Endothelial cell of umbilical vein (primary cell): ENCODE measurements around the gene UGT2A2. TPM values are rescaled to one million over a fixed set of nuclear protein-coding genes. Genes with fewer than 3 reads are reported as not detected.

ENCODE experiments used
- BruUV-seq: library from RNA; stranded (reverse); fragments of 400-500 nt; replicated peaks from 2 replicates; lab custom pipeline; 2021; lab: Mats Ljungman, UMichigan
- CTCF ChIA-PET: fragments of 300-600, 350-600 bp; sonication (Branson Sonifier 250); formaldehyde crosslinking; loops from one replicate; lab custom pipeline; 2021; ENCODE audit warnings: antibody characterized with exemption, inconsistent platforms; lab: Charles Lee
- POLR2A ChIA-PET: fragments of 300-600, 350-600 bp; sonication (Branson Sonifier 250); formaldehyde crosslinking; loops from one replicate; lab custom pipeline; 2021; ENCODE audit warnings: antibody characterized with exemption, inconsistent platforms; lab: Charles Lee
- DNase-seq: peaks from one replicate; pipeline ENCODE4 v3.0.0-alpha.2; 2011; ENCODE audit warnings: low read depth, low spot score
- FAIRE-seq: peaks from 2 replicates; lab custom pipeline; 2011; peaks lifted over from hg19 to GRCh38; lab: Jason Lieb, UNC
- H2AFZ ChIP-seq: 2 replicates; pipeline ENCODE4 v1.6.0; 2012; ENCODE audit warnings: low read depth, low read length, control low read depth, inconsistent platforms
- H3K27ac ChIP-seq: 2 replicates; pipeline ENCODE4 v1.5.1; 2011; ENCODE audit warnings: low read depth, mild to moderate bottlenecking, control low read depth, low read length, moderate library complexity; ENCODE audit not compliant: insufficient read depth
- H3K27me3 ChIP-seq, 2 experiments: 2 replicates each; pipeline versions ENCODE4 v1.6.0 to v1.6.1; 2011; ENCODE audit warnings: low read length in 2 of 2, mixed read lengths in 1 of 2; ENCODE audit not compliant: control insufficient read depth in 2 of 2, insufficient read depth in 2 of 2
- H3K36me3 ChIP-seq, 2 experiments: 2 replicates in 1 of 2; 3 replicates in 1 of 2; pipeline ENCODE4 v1.5.1; 2011; ENCODE audit warnings: low read length in 2 of 2, mild to moderate bottlenecking in 1 of 2, moderate library complexity in 1 of 2; ENCODE audit not compliant: control insufficient read depth in 2 of 2, insufficient read depth in 2 of 2; ENCODE audit errors: extremely low read depth in 1 of 2
- H3K4me1 ChIP-seq: 3 replicates; pipeline ENCODE4 v1.5.1; 2011; ENCODE audit warnings: mild to moderate bottlenecking, low read length; ENCODE audit not compliant: control insufficient read depth, insufficient read depth; ENCODE audit errors: extremely low read depth
- H3K4me2 ChIP-seq: 2 replicates; pipeline ENCODE4 v1.6.1; 2011; ENCODE audit warnings: low read length, control low read depth, mixed read lengths; ENCODE audit not compliant: insufficient read depth
- H3K4me3 ChIP-seq, 3 experiments: fragments of 200-600 bp in 1 of 3; sonication (generic), shearing (Covaris generic) in 1 of 3; replicated peaks in 1 of 3; 2 replicates each; pipeline ENCODE4 v1.5.1; 2011 to 2016; ENCODE audit warnings: control low read depth in 3 of 3, low read length in 3 of 3, mild to moderate bottlenecking in 2 of 3, inconsistent platforms in 1 of 3, low read depth in 1 of 3, moderate library complexity in 1 of 3; ENCODE audit not compliant: insufficient read depth in 1 of 3
- H3K79me2 ChIP-seq: 2 replicates; pipeline ENCODE4 v1.6.0; 2012; ENCODE audit warnings: low read length, inconsistent platforms; ENCODE audit not compliant: control insufficient read depth, insufficient read depth
- H3K9ac ChIP-seq: replicated peaks from 2 replicates; pipeline ENCODE3; 2011; ENCODE audit warnings: low read length, control low read depth; ENCODE audit not compliant: insufficient read depth; ENCODE audit errors: extremely low read depth
- H3K9me1 ChIP-seq: replicated peaks from 3 replicates; pipeline ENCODE4 v1.6.0; 2011; ENCODE audit warnings: mild to moderate bottlenecking, low read length; ENCODE audit not compliant: control insufficient read depth, insufficient read depth; ENCODE audit errors: extremely low read depth
- H3K9me3 ChIP-seq: replicated peaks from 2 replicates; pipeline ENCODE4 v1.5.1; 2012; ENCODE audit warnings: low read length, inconsistent platforms; ENCODE audit not compliant: control insufficient read depth, insufficient read depth
- H4K20me1 ChIP-seq: replicated peaks from 2 replicates; pipeline ENCODE3; 2011; ENCODE audit warnings: mild to moderate bottlenecking, low read length; ENCODE audit not compliant: control insufficient read depth, insufficient read depth; ENCODE audit errors: extremely low read depth
- EZH2 ChIP-seq: IDR thresholded peaks from 2 replicates; pipeline ENCODE4 v1.6.1; 2012; ENCODE audit warnings: borderline replicate concordance, low read depth, mild to moderate bottlenecking, moderate library complexity, low read length, inconsistent platforms; ENCODE audit not compliant: severe bottlenecking
- GATA2 ChIP-seq: IDR thresholded peaks from 2 replicates; pipeline ENCODE4 v1.7.0; 2011; ENCODE audit warnings: low read depth, mild to moderate bottlenecking, moderate library complexity, mixed read lengths, low read length; ENCODE audit not compliant: insufficient read length, insufficient read depth
- JUN ChIP-seq: IDR thresholded peaks from 2 replicates; pipeline ENCODE4 v1.6.1; 2011; ENCODE audit warnings: borderline replicate concordance, low read depth; ENCODE audit not compliant: insufficient read length, insufficient read depth
- MAX ChIP-seq: IDR thresholded peaks from 2 replicates; pipeline ENCODE4 v1.6.1; 2011; ENCODE audit not compliant: insufficient read depth, insufficient read length
- MYC ChIP-seq: IDR thresholded peaks from one replicate; pipeline ENCODE4 v1.6.1; 2011; ENCODE audit warnings: mild to moderate bottlenecking, low read depth, low read length
- POLR2A ChIP-seq: IDR thresholded peaks from 2 replicates; pipeline ENCODE4 v1.6.1; 2012; ENCODE audit warnings: low read depth, mild to moderate bottlenecking, control low read depth, low read length
- dilution Hi-C: fragments of 300-500 bp; cut with MboI; formaldehyde crosslinking; loops from one replicate; pipeline ENCODE4 v1.15.0; 2019; ENCODE audit warnings: low sequenced_read_pairs; ENCODE audit not compliant: extremely low pct_ligation_motif_present
- intact Hi-C: fragments of 100-400 bp; cut with micrococcal nuclease; formaldehyde crosslinking; loops from one replicate; pipeline ENCODE4 v1.10.0; 2022
- polyA plus RNA-seq, 4 experiments: library from polyadenylated mRNA; depleted of rRNA in 3 of 4; stranded (reverse) in 3 of 4; unstranded in 1 of 4; fragments of >200 nt; gene quantifications; 2 replicates each; pipeline versions ENCODE4 v1.2.1 to v1.2.3, GENCODE V29; 2011 to 2012; ENCODE audit warnings: missing spikeins in 1 of 4
- total RNA-seq: library from RNA; stranded (reverse); gene quantifications from 2 replicates; pipeline ENCODE4 v1.2.3, GENCODE V29; 2021

The UGT2A2 gene
- total and polyA plus RNA-seq, 2 donors (not counting 3 experiments of a cell fraction or from before 2014, with no cell fraction given), result not detected

- no peaks in the 10 kb centered on the region for H3K4me1 ChIP-seq
- dilution Hi-C loops (no loop called here), intact Hi-C loops (no loop called here)
- H3K36me3 ChIP-seq, result no peaks in the 10 kb centered on the region
- no peaks in the 10 kb centered on the region for H3K79me2 ChIP-seq
- no peak overlapping the region for H3K4me2 ChIP-seq
- no peak overlapping the region for H2AFZ ChIP-seq
- no peaks in the 10 kb centered on the region for H3K9me3 ChIP-seq
- ChIA-PET POLR2A (no interaction called here), CTCF (no interaction called here)
- DNase-seq, result no peak
- H4K20me1 ChIP-seq, result no peaks in the 10 kb centered on the region
- BruUV-seq, result no TSS peak
- no peak overlapping the region for H3K9ac ChIP-seq
- H3K4me3 ChIP-seq, result no peak overlapping the region
- no peaks in the 10 kb centered on the region for H3K27me3 ChIP-seq
- no peak for TF ChIP-seq MYC
- no peak for TF ChIP-seq EZH2
- no peak for TF ChIP-seq JUN
- TF ChIP-seq MAX, result no peak
- H3K27ac ChIP-seq, result no peak overlapping the region
- no peaks in the 10 kb centered on the region for H3K9me1 ChIP-seq
- FAIRE-seq, result no peak
Measured at GRCh38 chr4:69601065-69601464, 38.4 kb downstream of the UGT2A2 start.

- Histone ChIP-seq H3K9ac (no peak overlapping the region), H3K27me3 (no peaks in the 10 kb centered on the region), H3K4me1 (no peaks in the 10 kb centered on the region), H3K79me2 (no peaks in the 10 kb centered on the region), H2AFZ (no peak overlapping the region), H4K20me1 (no peaks in the 10 kb centered on the region), H3K27ac (no peak overlapping the region), H3K9me3 (no peaks in the 10 kb centered on the region), H3K4me3 (no peak overlapping the region), H3K9me1 (no peaks in the 10 kb centered on the region), H3K36me3 (no peaks in the 10 kb centered on the region), H3K4me2 (no peak overlapping the region)
- TF ChIP-seq GATA2 (no peak), JUN (no peak), POLR2A (no peak)
- POLR2A ChIA-PET, result no interaction called here
- no peak for DNase-seq
- no peak for FAIRE-seq
- BruUV-seq, result no TSS peak
- intact Hi-C loops (no loop called here), dilution Hi-C loops (no loop called here)
- CTCF ChIA-PET, result no interaction called here
Measured at GRCh38 chr4:69600013-69600412, 39.4 kb downstream of the UGT2A2 start.
